ENCODE measurements around the gene SH2D4B.

Gene SH2D4B

GRCh38 chr10:80596391-80597257, 58.9 kb downstream of the SH2D4B start:
- DNase-seq (ENCODE audit: low read depth) = peak; percentile 1

GRCh38 chr10:80598084-80598798, 60.5 kb downstream of the SH2D4B start:
- DNase-seq (ENCODE audit: low read depth) = no peak

- no peak for DNase-seq (ENCODE audit: low read depth)
Measured at GRCh38 chr10:80598951-80599350, 61.2 kb downstream of the SH2D4B start.

GRCh38 chr10:80599424-80599847, 61.7 kb downstream of the SH2D4B start:
- peak; percentile 0 for DNase-seq (ENCODE audit: low read depth)

- no peak for DNase-seq (ENCODE audit: low read depth)
Measured at GRCh38 chr10:80600256-80600655, 62.6 kb downstream of the SH2D4B start.

GRCh38 chr10:80602881-80603280, 65.2 kb downstream of the SH2D4B start:
- no peak for DNase-seq (ENCODE audit: low read depth)

GRCh38 chr10:80603516-80603915, 65.8 kb downstream of the SH2D4B start:
- no peak for DNase-seq (ENCODE audit: low read depth)

- DNase-seq (ENCODE audit: low read depth) = no peak
Measured at GRCh38 chr10:80608706-80609105, 71.0 kb downstream of the SH2D4B start.

GRCh38 chr10:80609331-80609730, 71.6 kb downstream of the SH2D4B start:
- no peak for DNase-seq (ENCODE audit: low read depth)

GRCh38 chr10:80611481-80612185, 73.9 kb downstream of the SH2D4B start:
- DNase-seq (ENCODE audit: low read depth) = no peak

GRCh38 chr10:80612261-80612660, 74.6 kb downstream of the SH2D4B start:
- no peak for DNase-seq (ENCODE audit: low read depth)

GRCh38 chr10:80613466-80614170, 75.9 kb downstream of the SH2D4B start:
- DNase-seq (ENCODE audit: low read depth) = no peak

- DNase-seq (ENCODE audit: low read depth) = no peak
Measured at GRCh38 chr10:80614576-80615416, 77.1 kb downstream of the SH2D4B start.

- DNase-seq (ENCODE audit: low read depth) = no peak
Measured at GRCh38 chr10:80617807-80618206, 80.1 kb downstream of the SH2D4B start.

GRCh38 chr10:80619036-80619435, 81.3 kb downstream of the SH2D4B start:
- no peak for DNase-seq (ENCODE audit: low read depth)

GRCh38 chr10:80622153-80622552, 84.5 kb downstream of the SH2D4B start:
- no peak for DNase-seq (ENCODE audit: low read depth)

GRCh38 chr10:80630324-80630723, 92.6 kb downstream of the SH2D4B start:
- DNase-seq (ENCODE audit: low read depth) = no peak

GRCh38 chr10:80632742-80633141, 95.0 kb downstream of the SH2D4B start:
- DNase-seq (ENCODE audit: low read depth) = no peak

GRCh38 chr10:80633383-80633860, 95.7 kb downstream of the SH2D4B start:
- DNase-seq (ENCODE audit: low read depth) = no peak

- no peak for DNase-seq (ENCODE audit: low read depth)
Measured at GRCh38 chr10:80633910-80634309, 96.2 kb downstream of the SH2D4B start.

- no peak for DNase-seq (ENCODE audit: low read depth)
Measured at GRCh38 chr10:80642661-80643060, 105.0 kb downstream of the SH2D4B start.

Data from GM04504 (cell line).